Activated CD4-positive, alpha-beta T cell treated with anti-CD3 and anti-CD28 coated beads, Interleukin-2, amount 10 ng/mL, durations not matched to agents 24 days and 14 days (primary cell): ENCODE results near the gene EEFSEC. TPM values are rescaled to one million over a fixed set of nuclear protein-coding genes. Genes with fewer than 3 reads are reported as not detected.

Experiments
- DNase-seq: peaks from one replicate; pipeline ENCODE4 v3.0.0; 2022
- H3K27ac Mint-ChIP-seq: one replicate; pipeline ENCODE4 v1.8.0; 2022; ENCODE audit warnings: mild to moderate bottlenecking, mixed read lengths
- H3K27me3 Mint-ChIP-seq: one replicate; pipeline ENCODE4 v1.8.0; 2022; ENCODE audit warnings: mixed read lengths
- H3K36me3 Mint-ChIP-seq: one replicate; pipeline ENCODE4 v1.8.0; 2022; ENCODE audit warnings: low read depth, mild to moderate bottlenecking, mixed read lengths
- H3K4me1 Mint-ChIP-seq: one replicate; pipeline ENCODE4 v1.8.0; 2021; ENCODE audit warnings: mixed read lengths
- H3K4me3 Mint-ChIP-seq: one replicate; pipeline ENCODE4 v1.8.0; 2022; ENCODE audit warnings: mild to moderate bottlenecking, moderate library complexity, mixed read lengths
- H3K9me3 Mint-ChIP-seq: one replicate; pipeline ENCODE4 v1.8.0; 2021; ENCODE audit warnings: mixed read lengths
- intact Hi-C: fragments of 100-400 bp; cut with micrococcal nuclease; formaldehyde crosslinking; loops from one replicate; pipeline ENCODE4 v1.15.1; 2023
- total RNA-seq: library from RNA; stranded (reverse); gene quantifications from 2 replicates; pipeline ENCODE4 v1.2.3, GENCODE V29; 2022

EEFSEC gene
- total RNA-seq, 1 donor from 2014 or later: 21.3 TPM

DNA sequence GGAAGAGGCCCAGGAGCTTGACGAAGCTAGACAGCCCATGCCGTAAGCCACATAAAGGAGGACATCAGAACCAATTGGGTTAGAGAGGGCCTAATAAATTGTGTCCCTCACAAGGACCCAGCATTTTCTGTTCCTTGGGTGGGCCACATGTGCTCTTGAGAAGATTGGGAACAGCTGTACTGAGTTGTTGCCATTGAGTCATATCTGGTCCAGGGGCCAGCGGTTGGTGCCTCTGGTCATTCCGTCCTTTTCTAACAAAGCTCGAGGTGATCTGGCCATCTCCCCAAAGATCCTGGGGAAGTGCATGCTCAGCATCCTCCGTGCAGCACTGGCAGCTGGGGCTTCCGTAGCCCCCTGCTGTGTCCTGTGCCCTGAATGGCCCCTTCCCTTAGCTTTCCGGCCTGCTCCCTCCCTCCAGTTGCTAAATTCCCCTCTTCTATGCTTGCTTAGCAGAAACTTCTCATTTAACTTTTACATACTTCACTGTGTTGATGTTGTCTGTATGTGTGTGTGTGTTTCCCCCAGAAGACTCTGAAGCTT is 73.0 kb downstream of the EEFSEC start:
- no peak overlapping the region for H3K4me3 Mint-ChIP-seq
- no peaks in the 10 kb centered on the region for H3K9me3 Mint-ChIP-seq
- no peaks in the 10 kb centered on the region for H3K27me3 Mint-ChIP-seq
- H3K36me3 Mint-ChIP-seq: peaks cover 6% of the 10 kb centered on the region
- H3K4me1 Mint-ChIP-seq: no peaks in the 10 kb centered on the region
- no peak for DNase-seq
- H3K27ac Mint-ChIP-seq: no peak overlapping the region
- intact Hi-C loops: no loop called here

DNA sequence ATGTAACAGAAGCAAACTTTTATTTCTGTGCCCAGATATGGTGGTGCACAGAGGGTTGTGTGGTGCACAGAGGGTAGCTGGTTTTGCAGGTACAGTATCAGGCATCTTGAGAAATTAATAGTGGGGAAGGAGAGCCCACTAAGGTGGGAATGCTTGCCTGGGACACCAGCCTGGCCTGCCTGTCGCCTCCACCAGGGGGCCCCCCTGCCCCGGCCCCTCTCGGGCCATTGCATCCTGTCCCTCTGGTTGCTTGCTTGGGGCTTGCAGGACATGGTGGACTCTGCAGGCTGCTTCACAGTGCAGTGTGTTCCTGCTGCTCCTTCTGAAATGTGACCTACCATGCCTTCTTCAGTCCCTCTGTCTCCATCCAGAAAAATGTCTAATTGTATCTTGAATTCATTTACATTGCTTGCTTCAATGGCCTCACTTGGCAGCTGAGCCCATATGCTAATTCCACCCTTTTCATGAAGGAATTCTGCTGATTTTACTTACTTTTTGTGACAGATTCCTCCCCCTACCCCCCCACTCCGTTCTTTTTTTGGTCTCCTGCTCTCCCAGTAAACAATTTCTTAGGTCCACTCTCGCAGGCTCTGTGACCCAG is 73.6 kb downstream of the EEFSEC start:
- no peaks in the 10 kb centered on the region for H3K4me1 Mint-ChIP-seq
- no peaks in the 10 kb centered on the region for H3K9me3 Mint-ChIP-seq
- peak; percentile 74 for DNase-seq
- H3K36me3 Mint-ChIP-seq: peaks cover 4% of the 10 kb centered on the region
- intact Hi-C loops: no loop called here
- H3K27me3 Mint-ChIP-seq: no peaks in the 10 kb centered on the region
- H3K27ac Mint-ChIP-seq: no peak overlapping the region
- no peak overlapping the region for H3K4me3 Mint-ChIP-seq

DNA sequence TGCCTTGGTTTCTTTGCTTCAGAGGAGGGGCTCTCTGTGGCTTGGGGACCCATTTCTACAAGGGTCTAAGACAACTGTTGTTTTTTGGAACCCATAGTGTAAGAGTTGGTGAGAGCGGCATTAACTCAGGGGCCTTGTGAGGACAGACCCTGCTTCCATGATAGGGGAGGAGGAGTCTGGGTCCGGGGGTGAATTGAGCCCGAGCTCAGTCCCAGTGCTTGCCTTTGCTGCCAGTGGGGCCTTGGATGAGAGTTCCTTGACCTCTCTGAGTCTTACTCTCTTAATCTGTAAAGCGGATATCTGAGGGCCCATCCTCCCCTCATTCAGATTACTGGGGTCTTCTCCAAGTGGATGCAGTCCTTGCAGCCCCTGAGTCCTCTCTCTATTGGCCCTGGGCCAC is 74.2 kb downstream of the EEFSEC start:
- Mint-ChIP-seq H3K4me1 (no peaks in the 10 kb centered on the region), H3K36me3 (peaks cover 2% of the 10 kb centered on the region), H3K27ac (no peak overlapping the region), H3K27me3 (no peaks in the 10 kb centered on the region), H3K9me3 (no peaks in the 10 kb centered on the region), H3K4me3 (no peak overlapping the region)
- no peak for DNase-seq
- intact Hi-C loops: no loop called here

DNA sequence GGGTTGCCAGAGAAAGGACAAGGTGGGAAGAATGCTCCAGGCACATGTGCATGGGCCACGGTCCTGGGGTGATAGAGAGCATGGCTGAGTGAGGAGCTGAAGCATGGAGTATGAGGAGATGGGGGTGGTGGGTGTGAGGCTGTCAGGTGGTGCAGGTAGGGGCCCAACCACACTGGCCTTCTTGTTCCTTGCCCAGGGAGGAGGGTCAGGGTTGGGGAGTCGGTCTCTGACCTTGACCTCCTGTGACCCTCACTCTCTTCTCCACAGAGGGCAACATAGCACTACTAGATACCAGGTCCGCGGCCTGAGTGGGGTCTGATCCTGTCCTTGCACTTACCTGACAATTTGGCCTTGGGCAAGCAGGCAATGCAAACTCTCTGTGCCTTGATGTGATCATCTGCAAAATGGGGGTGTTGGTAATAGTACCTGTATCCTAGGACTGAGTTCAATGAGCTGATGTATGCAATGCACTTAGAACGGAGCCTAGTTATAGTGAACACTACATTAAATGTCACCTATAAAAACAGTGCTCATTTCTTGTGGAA is 75.2 kb downstream of the EEFSEC start:
- Mint-ChIP-seq H3K9me3 (no peaks in the 10 kb centered on the region), H3K4me1 (no peaks in the 10 kb centered on the region), H3K27ac (no peak overlapping the region), H3K27me3 (no peaks in the 10 kb centered on the region), H3K4me3 (no peak overlapping the region), H3K36me3 (peaks cover 2% of the 10 kb centered on the region)
- DNase-seq: no peak
- intact Hi-C loops: no loop called here

DNA sequence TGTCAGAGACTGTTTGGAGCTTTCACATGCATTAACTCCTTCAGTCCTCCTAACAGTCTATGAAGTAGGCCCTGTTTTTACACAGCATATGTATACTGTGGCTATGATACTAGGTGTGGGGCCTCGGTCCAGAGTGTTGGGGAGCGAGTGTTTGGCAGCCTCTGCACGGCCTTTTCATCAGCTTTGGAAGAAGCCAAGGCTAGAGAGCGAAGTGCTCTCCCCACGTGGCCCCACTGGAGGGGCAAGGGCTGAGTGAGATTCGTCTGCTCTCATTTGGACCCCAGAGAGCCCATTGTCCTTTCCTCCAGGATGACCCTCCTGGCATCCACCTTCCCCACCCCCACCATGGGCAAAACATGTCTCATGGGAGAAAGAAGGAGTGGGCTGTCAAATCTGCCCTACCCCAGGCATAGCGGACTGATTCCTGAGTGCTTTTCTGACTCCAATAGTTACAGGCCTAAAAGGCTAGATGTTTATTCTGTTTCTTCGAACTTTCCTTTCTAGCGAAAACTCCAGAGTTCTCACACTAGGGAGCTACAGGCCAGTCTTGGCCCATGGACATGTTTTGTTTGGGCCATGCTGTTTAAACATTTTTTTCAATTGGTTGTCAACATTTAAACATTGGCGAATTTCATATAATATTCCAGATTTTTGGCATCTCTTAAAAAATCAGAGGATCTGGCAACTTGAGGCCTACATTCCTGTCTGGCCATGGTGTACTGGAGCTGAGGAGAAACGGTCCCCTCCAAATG is 76.0 kb downstream of the EEFSEC start:
- no peak for DNase-seq
- no peak overlapping the region for H3K27ac Mint-ChIP-seq
- H3K9me3 Mint-ChIP-seq: no peaks in the 10 kb centered on the region
- H3K27me3 Mint-ChIP-seq: no peaks in the 10 kb centered on the region
- H3K36me3 Mint-ChIP-seq: no peaks in the 10 kb centered on the region
- H3K4me3 Mint-ChIP-seq: no peak overlapping the region
- intact Hi-C loops: no loop called here
- H3K4me1 Mint-ChIP-seq: no peaks in the 10 kb centered on the region

DNA sequence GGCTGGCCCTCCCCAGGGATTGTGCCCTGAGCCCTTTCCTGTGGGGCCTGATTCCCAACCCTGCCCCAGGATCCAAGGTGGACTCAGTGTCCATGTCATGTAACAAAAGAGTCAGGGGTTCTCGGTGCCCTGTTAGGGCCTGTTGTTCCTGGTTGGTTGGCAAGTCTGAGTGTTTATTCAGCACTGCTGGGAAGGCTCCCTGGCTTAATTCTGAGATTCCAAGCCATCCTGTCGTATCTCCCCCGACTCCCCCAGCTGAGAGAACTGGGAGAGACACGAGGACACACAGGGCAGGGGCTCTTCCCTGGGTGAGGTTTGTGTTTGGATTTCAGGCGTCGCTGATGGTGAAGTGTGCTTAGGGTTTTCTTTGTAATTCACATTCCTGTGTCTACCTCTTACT is 78.3 kb downstream of the EEFSEC start:
- H3K4me1 Mint-ChIP-seq: no peaks in the 10 kb centered on the region
- intact Hi-C loops: no loop called here
- no peak overlapping the region for H3K4me3 Mint-ChIP-seq
- no peaks in the 10 kb centered on the region for H3K36me3 Mint-ChIP-seq
- H3K9me3 Mint-ChIP-seq: no peaks in the 10 kb centered on the region
- H3K27me3 Mint-ChIP-seq: no peaks in the 10 kb centered on the region
- DNase-seq: no peak
- H3K27ac Mint-ChIP-seq: no peak overlapping the region

DNA sequence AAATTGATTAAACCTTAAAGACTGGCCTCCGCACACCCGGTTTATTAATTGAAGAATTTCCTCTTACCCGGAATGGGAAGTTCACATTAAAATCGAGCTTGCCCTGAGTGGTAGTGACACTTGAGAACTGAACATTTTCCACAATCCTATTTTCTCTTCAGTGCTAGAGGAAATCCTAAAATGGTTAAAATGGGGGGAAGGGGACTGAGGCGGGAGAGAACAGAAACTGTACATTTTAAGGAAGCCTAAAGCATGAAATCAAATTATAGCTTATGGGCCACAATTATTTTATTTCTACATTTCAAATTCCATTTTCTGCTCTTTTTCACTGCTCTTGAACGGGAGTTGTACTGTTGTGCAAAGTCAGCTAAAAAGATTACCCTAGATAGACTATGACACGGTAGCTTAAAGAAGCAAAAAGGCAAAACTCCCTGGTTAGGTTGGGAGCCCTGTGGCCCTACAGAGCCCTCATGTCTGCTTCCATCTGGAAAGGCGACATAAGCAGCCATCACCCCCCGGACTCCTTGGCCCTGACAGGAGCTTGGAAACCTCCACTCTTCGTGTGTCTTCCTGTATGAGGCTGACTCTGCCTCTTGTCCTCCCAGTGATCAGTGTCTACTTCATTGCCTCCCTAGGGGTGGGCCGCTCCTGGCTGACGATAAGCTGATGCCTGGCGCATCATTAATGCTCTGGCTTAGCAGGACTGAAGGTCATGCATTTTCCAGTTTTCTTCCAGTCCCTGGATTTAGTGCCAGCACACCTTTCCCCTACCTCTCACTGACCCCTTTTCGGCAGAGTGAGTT is 79.3 kb downstream of the EEFSEC start:
- no peaks in the 10 kb centered on the region for H3K36me3 Mint-ChIP-seq
- no peaks in the 10 kb centered on the region for H3K9me3 Mint-ChIP-seq
- no peaks in the 10 kb centered on the region for H3K4me1 Mint-ChIP-seq
- no peaks in the 10 kb centered on the region for H3K27me3 Mint-ChIP-seq
- no peak overlapping the region for H3K4me3 Mint-ChIP-seq
- intact Hi-C loops: no loop called here
- H3K27ac Mint-ChIP-seq: no peak overlapping the region
- no peak for DNase-seq

DNA sequence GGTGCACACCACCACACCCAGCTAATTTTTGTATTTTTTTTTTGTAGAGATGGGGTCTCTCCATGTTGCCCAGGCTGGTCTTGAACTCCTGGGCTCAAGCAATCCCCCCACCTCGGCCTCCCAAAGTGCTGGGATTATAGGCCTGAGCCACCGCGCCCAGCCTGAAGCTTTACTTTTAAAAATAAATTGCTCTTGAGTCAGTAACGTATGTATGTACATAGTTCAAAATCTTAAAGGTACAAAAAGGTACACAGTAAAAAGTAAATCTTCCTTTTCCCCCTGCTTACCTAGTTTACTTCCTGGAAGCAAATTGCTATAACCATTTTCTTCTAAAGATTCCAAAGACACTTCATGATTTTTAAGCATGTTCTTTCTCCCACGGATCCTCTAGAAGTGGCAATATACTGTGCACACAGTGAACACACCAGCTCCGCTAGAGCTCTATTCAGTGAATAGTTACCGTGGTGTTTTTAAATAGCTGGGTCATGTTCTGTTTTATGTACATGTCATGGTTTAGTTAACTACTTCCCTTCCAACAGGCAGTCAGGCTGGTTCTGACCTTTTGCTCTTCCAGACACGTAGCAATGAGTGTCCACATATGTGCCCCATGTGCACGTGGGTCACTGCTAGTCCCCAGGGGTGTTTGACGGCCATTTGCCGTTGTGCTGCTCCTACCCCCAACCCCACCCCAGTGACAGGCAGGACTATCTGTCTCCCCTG is 82.1 kb downstream of the EEFSEC start:
- intact Hi-C loops: no loop called here
- no peak overlapping the region for H3K27ac Mint-ChIP-seq
- no peaks in the 10 kb centered on the region for H3K27me3 Mint-ChIP-seq
- no peak for DNase-seq
- H3K4me1 Mint-ChIP-seq: no peaks in the 10 kb centered on the region
- no peaks in the 10 kb centered on the region for H3K9me3 Mint-ChIP-seq
- H3K36me3 Mint-ChIP-seq: no peaks in the 10 kb centered on the region
- H3K4me3 Mint-ChIP-seq: no peak overlapping the region

DNA sequence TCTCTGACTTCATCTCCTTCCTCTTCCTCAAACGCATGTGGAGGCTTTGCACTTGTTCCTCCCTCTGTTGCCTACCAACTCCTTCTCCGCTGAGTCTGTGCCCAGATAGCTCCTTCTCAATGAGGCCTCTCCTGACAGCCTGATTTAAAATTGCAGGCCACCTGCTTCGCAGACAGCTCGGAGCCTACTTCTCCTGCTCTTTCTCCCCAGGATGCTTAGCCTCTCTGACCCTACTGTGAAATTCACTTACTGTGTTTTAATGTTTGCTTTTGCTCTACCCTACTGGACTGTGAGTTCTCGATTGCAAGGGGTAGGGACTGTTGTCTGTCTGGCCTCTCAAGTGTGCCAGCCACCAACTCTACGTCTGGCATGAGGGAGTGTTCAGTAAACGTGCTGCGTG is 83.4 kb downstream of the EEFSEC start:
- intact Hi-C loops: no loop called here
- Mint-ChIP-seq H3K4me3 (no peak overlapping the region), H3K36me3 (no peaks in the 10 kb centered on the region), H3K9me3 (no peaks in the 10 kb centered on the region), H3K27me3 (no peaks in the 10 kb centered on the region), H3K27ac (no peak overlapping the region), H3K4me1 (no peaks in the 10 kb centered on the region)
- DNase-seq: no peak

DNA sequence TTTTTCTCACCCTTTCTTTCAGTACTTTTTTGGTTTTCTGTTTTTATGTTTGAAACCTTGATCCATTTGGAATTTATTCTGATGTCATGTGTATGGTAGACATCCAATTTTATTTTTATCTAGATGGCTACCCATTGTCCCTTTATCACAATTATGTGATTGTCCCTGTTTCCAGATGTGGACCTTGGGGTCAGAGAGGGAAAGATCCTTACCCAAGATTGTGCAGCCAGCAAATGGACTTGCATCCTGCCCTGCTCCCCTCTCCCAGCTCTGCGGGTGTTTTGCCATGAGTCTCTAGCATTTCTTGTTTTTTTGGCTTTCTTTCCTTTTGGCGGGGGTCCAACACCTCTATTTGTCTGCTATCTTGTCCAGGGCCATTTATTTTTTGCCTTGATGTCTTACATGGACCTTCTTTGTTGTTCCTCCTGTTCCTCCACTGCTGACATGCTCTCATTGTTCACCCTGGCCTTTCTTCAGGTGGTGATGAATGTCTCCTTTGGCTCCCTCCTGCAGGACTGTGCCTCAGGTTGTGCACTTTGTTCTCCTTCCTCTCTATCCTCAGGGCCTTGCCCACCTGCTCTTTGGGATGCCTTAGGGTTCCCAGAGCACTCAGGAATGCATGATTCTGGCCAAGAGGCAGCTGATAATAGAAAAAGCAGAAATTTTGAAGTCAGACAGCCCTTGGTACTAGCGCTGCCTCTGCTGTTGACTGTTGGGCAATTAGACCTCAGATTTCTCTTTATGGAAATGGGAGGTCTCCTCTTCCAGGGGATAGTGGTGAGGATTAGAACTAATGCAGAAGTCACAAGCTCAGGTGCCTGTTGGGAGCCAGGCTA is 84.3 kb downstream of the EEFSEC start:
- DNase-seq: no peak
- no peaks in the 10 kb centered on the region for H3K27me3 Mint-ChIP-seq
- no peaks in the 10 kb centered on the region for H3K9me3 Mint-ChIP-seq
- intact Hi-C loops: no loop called here
- no peak overlapping the region for H3K27ac Mint-ChIP-seq
- no peaks in the 10 kb centered on the region for H3K36me3 Mint-ChIP-seq
- no peak overlapping the region for H3K4me3 Mint-ChIP-seq
- no peaks in the 10 kb centered on the region for H3K4me1 Mint-ChIP-seq

DNA sequence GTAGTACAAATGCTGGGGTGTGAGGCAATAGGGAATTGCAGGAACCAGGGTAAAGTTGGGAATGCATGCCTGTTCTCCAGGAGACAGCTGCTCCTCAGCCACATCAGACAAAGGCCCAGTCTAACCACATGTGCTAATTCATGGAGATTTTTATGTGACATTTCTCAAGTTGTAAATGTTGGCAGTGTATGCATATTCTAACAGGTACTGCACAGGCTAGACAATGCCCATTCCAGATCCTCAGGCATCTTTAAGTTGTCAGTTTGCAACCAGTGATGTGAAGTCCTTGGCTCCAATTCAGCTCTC is 84.9 kb downstream of the EEFSEC start:
- H3K27ac Mint-ChIP-seq: no peak overlapping the region
- no peaks in the 10 kb centered on the region for H3K27me3 Mint-ChIP-seq
- intact Hi-C loops: no loop called here
- H3K9me3 Mint-ChIP-seq: no peaks in the 10 kb centered on the region
- no peak for DNase-seq
- no peak overlapping the region for H3K4me3 Mint-ChIP-seq
- peaks cover 5% of the 10 kb centered on the region for H3K4me1 Mint-ChIP-seq
- peaks cover under 1% of the 10 kb centered on the region for H3K36me3 Mint-ChIP-seq

DNA sequence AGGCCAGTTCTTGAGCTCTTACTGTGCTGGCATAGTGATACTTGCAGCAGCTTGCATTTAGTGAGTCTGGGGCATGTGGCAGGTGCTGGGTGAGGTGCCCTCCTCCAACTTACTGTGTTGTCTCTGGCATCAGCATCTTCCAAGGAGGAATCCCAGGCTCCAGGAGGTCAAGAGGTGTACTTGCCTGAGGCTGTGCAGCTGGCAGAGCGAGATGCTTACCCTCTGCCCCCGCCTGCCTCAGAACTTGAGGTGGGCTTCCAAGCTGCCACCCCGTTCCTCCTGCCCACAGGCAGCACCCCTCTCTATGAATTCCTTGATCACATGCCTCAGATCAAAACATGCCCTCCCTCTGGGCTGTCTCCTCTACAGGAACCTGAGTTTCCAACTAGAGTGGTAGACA is 86.0 kb downstream of the EEFSEC start:
- Mint-ChIP-seq H3K27me3 (no peaks in the 10 kb centered on the region), H3K9me3 (no peaks in the 10 kb centered on the region), H3K4me3 (no peak overlapping the region), H3K36me3 (peaks cover 3% of the 10 kb centered on the region), H3K27ac (no peak overlapping the region), H3K4me1 (peaks cover 9% of the 10 kb centered on the region)
- DNase-seq: no peak
- intact Hi-C loops: no loop called here

DNA sequence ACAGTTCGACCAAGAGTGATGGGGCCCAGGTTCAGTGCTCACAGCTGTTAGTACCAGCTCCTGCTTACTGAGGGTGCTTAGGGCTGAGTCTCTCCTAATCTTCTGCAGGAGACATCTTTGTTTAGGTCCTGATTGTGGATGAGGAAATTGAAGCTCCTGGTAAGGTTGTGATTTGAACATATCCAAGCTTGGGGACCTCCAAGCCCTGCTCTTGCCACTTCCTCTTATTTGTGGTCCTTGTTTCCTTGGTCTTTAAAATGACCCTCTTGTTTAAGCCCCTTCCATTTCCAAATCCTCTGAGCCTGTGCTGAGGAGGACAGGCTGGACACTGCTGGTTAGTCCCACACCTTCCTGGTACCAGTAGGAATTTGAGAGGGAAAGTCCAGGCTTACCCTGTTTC is 87.0 kb downstream of the EEFSEC start:
- no peaks in the 10 kb centered on the region for H3K9me3 Mint-ChIP-seq
- intact Hi-C loops: no loop called here
- peaks cover 9% of the 10 kb centered on the region for H3K4me1 Mint-ChIP-seq
- H3K27me3 Mint-ChIP-seq: no peaks in the 10 kb centered on the region
- H3K27ac Mint-ChIP-seq: no peak overlapping the region
- H3K36me3 Mint-ChIP-seq: peaks cover 6% of the 10 kb centered on the region
- DNase-seq: no peak
- H3K4me3 Mint-ChIP-seq: no peak overlapping the region
